PC-9 (cell line): ENCODE measurements around the gene KIAA1958.

Source experiments
- CTCF ChIP-seq: fragments of 200-600 bp; sonication (generic); conservative IDR thresholded peaks from 2 replicates; pipeline ENCODE4 v1.6.1; 2017; ENCODE audit warnings: mixed run types, antibody characterized with exemption, mild to moderate bottlenecking, moderate library complexity
- EZH2 ChIP-seq: fragments of 200-600 bp; sonication (generic); IDR thresholded peaks from 2 replicates; pipeline ENCODE4 v1.8.0; 2017; ENCODE audit warnings: antibody characterized with exemption, low read depth

GRCh38 chr9:112443200-112443599 lies 43.4 kb upstream of the KIAA1958 start:
- TF ChIP-seq CTCF (0 out of 2 replicates have a peak, but pooled peaks have one; percentile 47), EZH2 (no peak)
